ENCODE results near the gene MRPS26.

MRPS26 gene

GRCh38 chr20:3045816-3046676, at the start of gene MRPS26 (continued):
- TF ChIP-seq ZIC2 (tag by site-specific recombination; IDR thresholded peaks at IDR 0.05) (no peak), EGR2 (tag by site-specific recombination; IDR thresholded peaks at IDR 0.05; ENCODE audit: low read depth) (peak; percentile 79), ZNF311 (tag by site-specific recombination; IDR thresholded peaks at IDR 0.05; ENCODE audit: borderline replicate concordance) (no peak), PRDM10 (tag by site-specific recombination; IDR thresholded peaks at IDR 0.05) (no peak), KLF10 (tag by site-specific recombination; IDR thresholded peaks at IDR 0.05) (peak; percentile 37; the same call in 1 of the 2 replicates), ZNF596 (tag by site-specific recombination; IDR thresholded peaks at IDR 0.05) (0 out of 2 replicates have a peak, but pooled peaks have one; percentile 15), ZNF777 (tag by site-specific recombination; IDR thresholded peaks at IDR 0.05; ENCODE audit: borderline replicate concordance) (0 out of 2 replicates have a peak, but pooled peaks have one; percentile 26), OVOL3 (tag by site-specific recombination; IDR thresholded peaks at IDR 0.05) (no peak), ZNF19 (tag by site-specific recombination; IDR thresholded peaks at IDR 0.05; ENCODE audit: low read depth) (no peak), ZNF133 (tag by site-specific recombination; IDR thresholded peaks at IDR 0.05) (0 out of 2 replicates have a peak, but pooled peaks have one; percentile 10), ZNF639 (tag by site-specific recombination; IDR thresholded peaks at IDR 0.05) (no peak), SP3 (tag by site-specific recombination; IDR thresholded peaks at IDR 0.05) (peak; percentile 90), ZFP37 (tag by site-specific recombination; IDR thresholded peaks at IDR 0.05) (no peak), ZNF514 (tag by site-specific recombination; IDR thresholded peaks at IDR 0.05) (no peak), ZNF174 (tag by site-specific recombination; IDR thresholded peaks at IDR 0.05) (no peak), ZNF362 (tag by site-specific recombination; IDR thresholded peaks at IDR 0.05) (no peak), ZSCAN5A (tag by site-specific recombination; IDR thresholded peaks at IDR 0.05) (peak; percentile 51; the same call in 1 of the 2 replicates), ELK4 (IDR thresholded peaks at IDR 0.05; ENCODE audit: borderline replicate concordance, low read depth, low read length) (peak; percentile 42; the same call in 1 of the 2 replicates)
